Right atrium auricular region (tissue), 2 donors: Measurements from ENCODE around the gene GAREM1. TPM values are rescaled to one million over a fixed set of nuclear protein-coding genes. Genes with fewer than 3 reads are reported as not detected.
"Not testable (repeated sequence)": the region's sequence is repeated elsewhere in the genome, so short reads cannot be mapped to it uniquely, and the experiment has no call there.

Experiments used
- DNase-seq: peaks from one replicate; pipeline ENCODE4 v3.0.0-alpha.2; 2019; ENCODE audit warnings: low spot score
- H3K27ac ChIP-seq, 2 donors: fragments of 200-600 bp; sonication (generic); 1 replicate in 1 of 2; 2 replicates in 1 of 2; pipeline ENCODE4 v1.5.1; 2016 to 2019
- H3K27me3 ChIP-seq, 2 donors: fragments of 200-600 bp; sonication (generic); one replicate each; pipeline versions ENCODE4 v1.5.1 to v1.6.0; 2017 to 2019
- H3K36me3 ChIP-seq: fragments of 200-600 bp; sonication (generic); one replicate; pipeline ENCODE4 v1.5.1; 2016
- H3K4me1 ChIP-seq, 2 donors: fragments of 200-600 bp; sonication (generic); one replicate each; pipeline versions ENCODE4 v1.5.1 to v1.6.0; 2017 to 2019
- H3K4me3 ChIP-seq, 2 donors: fragments of 200-600 bp; sonication (generic); 1 replicate in 1 of 2; 2 replicates in 1 of 2; pipeline ENCODE4 v1.5.1; 2017 to 2019; ENCODE audit warnings: mild to moderate bottlenecking in 1 of 2, moderate library complexity in 1 of 2
- H3K9me3 ChIP-seq, 2 donors: fragments of 200-600 bp; sonication (generic); one replicate each; pipeline ENCODE4 v1.5.1; 2019
- total RNA-seq, 2 donors: library from RNA; depleted of rRNA; stranded (reverse); fragments of >200 nt; gene quantifications; one replicate each; pipeline ENCODE4 v1.1.0, GENCODE V29; 2016
- TF ChIP-seq, protein P1 (sequence below), 2 donors: fragments of 200-600 bp; sonication (generic); IDR thresholded peaks; one replicate each; pipeline ENCODE4 v1.5.1; 2019; ENCODE audit warnings: antibody characterized with exemption in 2 of 2

The GAREM1 gene
- total RNA-seq, 2 donors from 2014 or later: 13.6 to 19.3 TPM

DNA sequence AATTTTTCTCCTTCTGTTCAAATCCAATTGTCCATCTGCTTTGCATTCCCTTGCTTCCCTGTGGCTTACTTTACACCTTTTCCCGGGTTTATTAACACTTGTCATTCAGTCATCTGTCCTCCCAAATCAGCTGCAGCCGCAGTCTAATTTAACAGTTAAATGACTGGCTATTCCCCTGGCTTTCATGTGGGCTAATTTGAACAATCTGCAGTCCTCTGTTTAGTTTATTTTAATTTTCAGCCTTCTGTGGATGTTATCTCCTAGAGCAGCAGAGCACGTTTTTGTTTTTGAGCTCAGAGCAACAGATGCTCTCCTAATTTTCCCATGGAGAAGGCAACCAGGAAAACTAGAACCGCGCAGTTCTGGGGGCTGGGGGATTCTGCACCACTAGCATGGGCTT lies 225.8 kb downstream of the GAREM1 start:
- Histone ChIP-seq H3K27me3 (no peaks in the 10 kb centered on the region), H3K4me3 (no peak overlapping the region), H3K9me3 (no peaks in the 10 kb centered on the region), H3K4me1 (no peaks in the 10 kb centered on the region), H3K27ac (no peak overlapping the region), H3K36me3 (no peaks in the 10 kb centered on the region)
- DNase-seq: no peak
- TF ChIP-seq, protein P1, sequence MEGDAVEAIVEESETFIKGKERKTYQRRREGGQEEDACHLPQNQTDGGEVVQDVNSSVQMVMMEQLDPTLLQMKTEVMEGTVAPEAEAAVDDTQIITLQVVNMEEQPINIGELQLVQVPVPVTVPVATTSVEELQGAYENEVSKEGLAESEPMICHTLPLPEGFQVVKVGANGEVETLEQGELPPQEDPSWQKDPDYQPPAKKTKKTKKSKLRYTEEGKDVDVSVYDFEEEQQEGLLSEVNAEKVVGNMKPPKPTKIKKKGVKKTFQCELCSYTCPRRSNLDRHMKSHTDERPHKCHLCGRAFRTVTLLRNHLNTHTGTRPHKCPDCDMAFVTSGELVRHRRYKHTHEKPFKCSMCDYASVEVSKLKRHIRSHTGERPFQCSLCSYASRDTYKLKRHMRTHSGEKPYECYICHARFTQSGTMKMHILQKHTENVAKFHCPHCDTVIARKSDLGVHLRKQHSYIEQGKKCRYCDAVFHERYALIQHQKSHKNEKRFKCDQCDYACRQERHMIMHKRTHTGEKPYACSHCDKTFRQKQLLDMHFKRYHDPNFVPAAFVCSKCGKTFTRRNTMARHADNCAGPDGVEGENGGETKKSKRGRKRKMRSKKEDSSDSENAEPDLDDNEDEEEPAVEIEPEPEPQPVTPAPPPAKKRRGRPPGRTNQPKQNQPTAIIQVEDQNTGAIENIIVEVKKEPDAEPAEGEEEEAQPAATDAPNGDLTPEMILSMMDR (IDR thresholded peaks at IDR 0.05): no peak

DNA sequence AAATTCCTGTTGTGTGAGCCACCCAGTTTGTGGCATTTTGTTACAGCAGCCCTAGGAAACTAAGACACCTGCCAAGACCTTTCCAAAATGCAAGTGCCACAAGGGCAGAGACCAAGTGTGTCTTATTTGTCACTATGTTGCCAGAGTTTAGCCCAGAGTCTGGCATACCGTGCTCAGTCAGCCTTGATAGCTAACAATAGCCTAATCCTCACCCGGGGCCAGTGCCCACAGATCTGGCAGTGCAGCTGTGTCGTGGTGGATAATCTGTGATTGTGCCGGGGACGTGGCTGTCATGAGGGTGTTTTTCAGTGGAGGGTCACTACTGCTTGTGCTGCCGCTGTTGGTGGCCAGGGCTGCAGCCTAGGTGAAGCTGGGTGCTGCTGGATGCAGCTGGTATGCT lies 227.3 kb downstream of the GAREM1 start:
- no peak overlapping the region for H3K4me3 ChIP-seq
- TF ChIP-seq, protein P1 (IDR thresholded peaks at IDR 0.05): no peak
- H3K4me1 ChIP-seq: no peaks in the 10 kb centered on the region
- H3K36me3 ChIP-seq: no peaks in the 10 kb centered on the region
- no peak overlapping the region for H3K27ac ChIP-seq
- H3K9me3 ChIP-seq: no peaks in the 10 kb centered on the region
- no peak for DNase-seq
- no peaks in the 10 kb centered on the region for H3K27me3 ChIP-seq

DNA sequence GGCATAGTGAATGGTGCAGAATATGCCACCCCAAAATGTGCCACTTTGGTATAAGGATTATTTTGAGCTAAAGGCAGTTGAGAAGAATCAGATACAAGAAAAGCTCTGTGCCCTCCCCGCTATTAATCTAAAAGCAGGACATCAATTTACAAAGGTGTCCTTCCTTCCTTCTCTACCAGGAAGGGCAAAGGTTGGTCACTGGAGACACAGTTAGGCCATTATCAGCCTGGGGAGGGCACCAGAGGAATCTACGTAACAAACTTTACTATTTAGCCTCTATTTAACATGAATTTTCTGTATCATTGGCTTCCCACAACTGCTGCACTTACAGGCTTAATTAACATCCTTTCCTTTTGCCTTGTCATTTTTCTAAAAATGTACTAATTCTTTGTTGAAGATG lies 228.3 kb downstream of the GAREM1 start:
- H3K36me3 ChIP-seq: no peaks in the 10 kb centered on the region
- TF ChIP-seq, protein P1 (IDR thresholded peaks at IDR 0.05): no peak
- no peak for DNase-seq
- no peak overlapping the region for H3K27ac ChIP-seq
- H3K9me3 ChIP-seq: no peaks in the 10 kb centered on the region
- H3K4me1 ChIP-seq: no peaks in the 10 kb centered on the region
- H3K4me3 ChIP-seq: no peak overlapping the region
- no peaks in the 10 kb centered on the region for H3K27me3 ChIP-seq

DNA sequence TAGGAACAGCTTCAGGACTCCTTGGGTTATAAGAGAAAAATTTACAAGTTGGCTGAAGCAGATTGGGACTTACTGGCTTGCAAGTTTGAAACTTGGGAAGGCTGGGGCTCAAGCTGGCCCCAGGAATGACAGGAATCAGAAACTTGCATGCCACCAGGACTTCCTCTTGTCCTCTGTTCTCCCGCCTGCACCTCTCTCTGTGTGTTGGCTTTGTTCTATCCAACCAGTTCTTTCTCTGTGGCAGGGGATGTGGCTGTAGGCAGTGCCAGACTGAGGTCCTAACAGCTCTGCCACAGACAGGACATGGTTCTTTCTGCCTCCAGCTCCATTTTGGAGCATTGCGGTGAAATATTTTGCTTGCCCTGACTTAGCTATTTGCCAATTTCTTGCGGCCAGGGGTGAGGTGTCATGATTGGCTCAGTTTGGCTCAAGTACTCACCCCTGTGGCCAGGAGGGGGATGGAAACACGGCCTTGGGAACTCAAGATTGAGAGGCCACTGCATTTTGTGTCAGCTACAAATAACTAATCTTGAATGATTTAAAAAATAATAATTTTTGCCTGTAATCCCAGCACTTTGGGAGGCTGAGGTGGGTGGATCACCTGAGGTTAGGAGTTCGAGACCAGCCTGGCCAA lies 231.9 kb downstream of the GAREM1 start:
- Histone ChIP-seq H3K4me1 (no peaks in the 10 kb centered on the region), H3K27me3 (no peaks in the 10 kb centered on the region), H3K27ac (no peak overlapping the region), H3K9me3 (no peaks in the 10 kb centered on the region), H3K4me3 (no peak overlapping the region), H3K36me3 (no peaks in the 10 kb centered on the region)
- TF ChIP-seq, protein P1 (IDR thresholded peaks at IDR 0.05): no peak
- DNase-seq: no peak

DNA sequence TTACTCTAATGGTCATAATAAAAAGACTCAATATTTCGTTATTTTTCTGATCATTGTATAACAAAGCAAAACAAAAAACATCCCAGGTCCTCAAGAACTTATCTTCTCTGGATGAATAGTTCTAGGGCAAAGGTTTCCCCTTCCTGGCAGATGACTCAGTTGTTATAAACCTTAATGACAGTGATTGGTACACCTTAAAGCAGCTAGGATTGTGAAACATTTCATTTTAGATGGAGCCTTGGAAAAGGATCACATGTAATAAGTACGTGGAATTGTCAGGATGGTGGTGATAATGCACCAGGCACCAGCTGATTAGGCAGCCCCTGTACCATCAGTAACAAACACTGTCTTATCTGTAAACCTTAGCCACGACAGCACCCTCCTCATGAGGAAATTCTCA lies 233.6 kb downstream of the GAREM1 start:
- no peaks in the 10 kb centered on the region for H3K9me3 ChIP-seq
- H3K4me3 ChIP-seq: no peak overlapping the region
- TF ChIP-seq, protein P1 (IDR thresholded peaks at IDR 0.05): no peak
- DNase-seq: no peak
- no peaks in the 10 kb centered on the region for H3K36me3 ChIP-seq
- no peaks in the 10 kb centered on the region for H3K27me3 ChIP-seq
- no peak overlapping the region for H3K27ac ChIP-seq
- no peaks in the 10 kb centered on the region for H3K4me1 ChIP-seq

DNA sequence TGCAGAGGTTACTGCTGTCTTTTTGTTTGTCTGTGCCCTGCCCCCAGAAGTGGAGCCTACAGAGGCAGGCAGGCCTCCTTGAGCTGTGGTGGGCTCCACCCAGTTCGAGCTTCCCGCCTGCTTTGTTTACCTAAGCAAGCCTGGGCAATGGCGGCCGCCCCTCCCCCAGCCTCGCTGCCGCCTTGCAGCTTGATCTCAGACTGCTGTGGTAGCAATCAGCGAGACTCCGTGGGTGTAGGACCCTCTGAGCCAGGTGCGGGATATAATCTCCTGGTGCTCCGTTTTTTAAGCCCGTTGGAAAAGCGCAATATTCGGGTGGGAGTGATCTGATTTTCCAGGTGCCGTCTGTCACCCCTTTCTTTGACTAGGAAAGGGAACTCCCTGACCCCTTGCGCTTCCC lies 237.3 kb downstream of the GAREM1 start:
- not testable (repeated sequence) for H3K27ac ChIP-seq, H3K36me3 ChIP-seq, H3K4me1 ChIP-seq, H3K27me3 ChIP-seq, H3K9me3 ChIP-seq, DNase-seq, H3K4me3 ChIP-seq
